ENCODE measurements around the gene CEL.

DNA sequence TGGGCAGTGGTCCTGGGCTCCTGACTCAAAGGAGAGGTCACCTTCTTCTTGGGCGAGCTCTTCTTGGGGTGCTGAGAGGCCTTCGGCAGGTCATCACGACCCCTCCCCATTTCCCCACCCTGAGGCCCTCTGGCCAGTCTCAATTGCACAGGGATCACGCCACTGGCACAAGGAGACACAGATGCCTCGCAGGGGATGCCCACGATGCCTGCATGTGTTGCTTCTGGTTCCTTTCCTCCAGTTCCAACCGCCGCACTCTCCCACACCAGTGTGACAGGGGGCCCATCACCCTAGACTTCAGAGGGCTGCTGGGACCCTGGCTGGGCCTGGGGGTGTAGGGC lies 1.3 kb downstream of the CEL start:
- TF ChIP-seq, protein P1, sequence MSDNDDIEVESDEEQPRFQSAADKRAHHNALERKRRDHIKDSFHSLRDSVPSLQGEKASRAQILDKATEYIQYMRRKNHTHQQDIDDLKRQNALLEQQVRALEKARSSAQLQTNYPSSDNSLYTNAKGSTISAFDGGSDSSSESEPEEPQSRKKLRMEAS (IDR thresholded peaks at IDR 0.05), result no peak
- TF ChIP-seq YY1 (IDR thresholded peaks at IDR 0.05; ENCODE audit: extremely low read depth, insufficient replicate concordance, low read depth, low read length) (no peak), EZH2 (IDR thresholded peaks at IDR 0.05) (no peak), CEBPB (IDR thresholded peaks at IDR 0.05; ENCODE audit: low read depth) (no peak)
- TF ChIP-seq, protein P2, sequence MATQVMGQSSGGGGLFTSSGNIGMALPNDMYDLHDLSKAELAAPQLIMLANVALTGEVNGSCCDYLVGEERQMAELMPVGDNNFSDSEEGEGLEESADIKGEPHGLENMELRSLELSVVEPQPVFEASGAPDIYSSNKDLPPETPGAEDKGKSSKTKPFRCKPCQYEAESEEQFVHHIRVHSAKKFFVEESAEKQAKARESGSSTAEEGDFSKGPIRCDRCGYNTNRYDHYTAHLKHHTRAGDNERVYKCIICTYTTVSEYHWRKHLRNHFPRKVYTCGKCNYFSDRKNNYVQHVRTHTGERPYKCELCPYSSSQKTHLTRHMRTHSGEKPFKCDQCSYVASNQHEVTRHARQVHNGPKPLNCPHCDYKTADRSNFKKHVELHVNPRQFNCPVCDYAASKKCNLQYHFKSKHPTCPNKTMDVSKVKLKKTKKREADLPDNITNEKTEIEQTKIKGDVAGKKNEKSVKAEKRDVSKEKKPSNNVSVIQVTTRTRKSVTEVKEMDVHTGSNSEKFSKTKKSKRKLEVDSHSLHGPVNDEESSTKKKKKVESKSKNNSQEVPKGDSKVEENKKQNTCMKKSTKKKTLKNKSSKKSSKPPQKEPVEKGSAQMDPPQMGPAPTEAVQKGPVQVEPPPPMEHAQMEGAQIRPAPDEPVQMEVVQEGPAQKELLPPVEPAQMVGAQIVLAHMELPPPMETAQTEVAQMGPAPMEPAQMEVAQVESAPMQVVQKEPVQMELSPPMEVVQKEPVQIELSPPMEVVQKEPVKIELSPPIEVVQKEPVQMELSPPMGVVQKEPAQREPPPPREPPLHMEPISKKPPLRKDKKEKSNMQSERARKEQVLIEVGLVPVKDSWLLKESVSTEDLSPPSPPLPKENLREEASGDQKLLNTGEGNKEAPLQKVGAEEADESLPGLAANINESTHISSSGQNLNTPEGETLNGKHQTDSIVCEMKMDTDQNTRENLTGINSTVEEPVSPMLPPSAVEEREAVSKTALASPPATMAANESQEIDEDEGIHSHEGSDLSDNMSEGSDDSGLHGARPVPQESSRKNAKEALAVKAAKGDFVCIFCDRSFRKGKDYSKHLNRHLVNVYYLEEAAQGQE (IDR thresholded peaks at IDR 0.05; ENCODE audit: low read depth), result no peak
